Spleen (tissue), 7 donors: ENCODE results near the gene PSMB7.

Experiments used
- CTCF ChIP-seq, 11 experiments: fragments of 200-600 bp in 7 of 11; fragments of 450-650 bp in 4 of 11; sonication (generic) in 4 of 11; IDR thresholded peaks in 8 of 11; conservative IDR thresholded peaks in 3 of 11; 1 replicate in 7 of 11; 2 replicates in 4 of 11; pipeline versions ENCODE4 v1.4.0 to v1.8.0; 2016 to 2021; ENCODE audit warnings: antibody characterized with exemption in 11 of 11, inconsistent platforms in 4 of 11, mild to moderate bottlenecking in 1 of 11
- POLR2A ChIP-seq, 3 donors: fragments of 450-650 bp; IDR thresholded peaks; one replicate each; pipeline ENCODE4 v1.5.1; 2017; ENCODE audit warnings: antibody characterized with exemption in 3 of 3, mild to moderate bottlenecking in 1 of 3
- donor health status: DM: no; HTN: no; CAD: no; lungs with moderate emphysema.
- donor health status: DM: no; HTN: no; CAD: no.
- donor health status: DM: no; HTN: no; CAD: no.

- no peak for TF ChIP-seq CTCF (IDR thresholded peaks at IDR 0.05 in 8 of 11, conservative IDR thresholded peaks at IDR 0.05 in 3 of 11)
- TF ChIP-seq POLR2A (IDR thresholded peaks at IDR 0.05) = no peak
Observed at GRCh38 chr9:124394596-124394995, 20.6 kb downstream of the PSMB7 start.
